Measurements from ENCODE around the gene ZNF385A.

DNA sequence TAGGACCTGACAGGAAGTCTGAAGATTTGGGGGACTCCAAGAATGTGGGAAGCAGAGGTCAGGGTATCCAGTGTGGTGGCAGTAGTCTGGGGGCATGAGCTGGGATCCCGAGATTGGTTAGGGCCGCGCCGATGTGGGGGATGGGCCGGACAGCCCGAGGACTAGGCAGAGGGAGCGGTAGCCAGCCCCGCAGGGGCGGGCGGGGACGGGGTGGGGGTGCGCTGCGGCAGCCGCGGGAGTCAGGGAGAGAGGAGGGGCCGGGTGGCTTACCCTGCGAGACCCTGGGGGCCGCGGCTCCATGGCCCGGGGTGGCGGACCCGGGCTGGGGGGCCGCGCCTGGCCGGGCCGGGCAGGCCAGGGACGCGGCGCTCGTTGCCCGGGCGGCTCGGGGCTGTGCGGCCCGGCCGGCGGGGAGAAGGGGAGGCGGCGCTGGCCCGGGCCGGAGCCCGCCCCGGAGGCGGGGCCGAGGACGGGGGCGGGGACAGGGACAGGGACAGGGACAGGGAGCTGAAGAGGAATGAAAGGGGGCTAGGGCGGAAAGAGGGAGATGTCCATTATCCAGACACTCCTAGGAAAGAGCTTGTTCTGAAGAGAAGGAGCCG lies 5.6 kb downstream of the ZNF385A start:
- TF ChIP-seq RFX5 (IDR thresholded peaks at IDR 0.05; ENCODE audit: low read depth, low read length): no peak
- TF ChIP-seq, protein P1, sequence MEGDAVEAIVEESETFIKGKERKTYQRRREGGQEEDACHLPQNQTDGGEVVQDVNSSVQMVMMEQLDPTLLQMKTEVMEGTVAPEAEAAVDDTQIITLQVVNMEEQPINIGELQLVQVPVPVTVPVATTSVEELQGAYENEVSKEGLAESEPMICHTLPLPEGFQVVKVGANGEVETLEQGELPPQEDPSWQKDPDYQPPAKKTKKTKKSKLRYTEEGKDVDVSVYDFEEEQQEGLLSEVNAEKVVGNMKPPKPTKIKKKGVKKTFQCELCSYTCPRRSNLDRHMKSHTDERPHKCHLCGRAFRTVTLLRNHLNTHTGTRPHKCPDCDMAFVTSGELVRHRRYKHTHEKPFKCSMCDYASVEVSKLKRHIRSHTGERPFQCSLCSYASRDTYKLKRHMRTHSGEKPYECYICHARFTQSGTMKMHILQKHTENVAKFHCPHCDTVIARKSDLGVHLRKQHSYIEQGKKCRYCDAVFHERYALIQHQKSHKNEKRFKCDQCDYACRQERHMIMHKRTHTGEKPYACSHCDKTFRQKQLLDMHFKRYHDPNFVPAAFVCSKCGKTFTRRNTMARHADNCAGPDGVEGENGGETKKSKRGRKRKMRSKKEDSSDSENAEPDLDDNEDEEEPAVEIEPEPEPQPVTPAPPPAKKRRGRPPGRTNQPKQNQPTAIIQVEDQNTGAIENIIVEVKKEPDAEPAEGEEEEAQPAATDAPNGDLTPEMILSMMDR (conservative IDR thresholded peaks at IDR 0.05; ENCODE audit: low read depth, low read length): no peak
- TF ChIP-seq POLR2A (IDR thresholded peaks at IDR 0.05; ENCODE audit: low read depth, low read length): no peak
- TF ChIP-seq SMC3 (IDR thresholded peaks at IDR 0.05; ENCODE audit: low read depth, low read length): no peak
- TF ChIP-seq RAD21 (IDR thresholded peaks at IDR 0.05; ENCODE audit: low read length): no peak
- TF ChIP-seq, protein P2, sequence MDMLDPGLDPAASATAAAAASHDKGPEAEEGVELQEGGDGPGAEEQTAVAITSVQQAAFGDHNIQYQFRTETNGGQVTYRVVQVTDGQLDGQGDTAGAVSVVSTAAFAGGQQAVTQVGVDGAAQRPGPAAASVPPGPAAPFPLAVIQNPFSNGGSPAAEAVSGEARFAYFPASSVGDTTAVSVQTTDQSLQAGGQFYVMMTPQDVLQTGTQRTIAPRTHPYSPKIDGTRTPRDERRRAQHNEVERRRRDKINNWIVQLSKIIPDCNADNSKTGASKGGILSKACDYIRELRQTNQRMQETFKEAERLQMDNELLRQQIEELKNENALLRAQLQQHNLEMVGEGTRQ (IDR thresholded peaks at IDR 0.05; ENCODE audit: low read depth, low read length): no peak
- TF ChIP-seq RCOR1 (IDR thresholded peaks at IDR 0.05; ENCODE audit: insufficient replicate concordance, low read length): no peak
- TF ChIP-seq CEBPB (IDR thresholded peaks at IDR 0.05; ENCODE audit: low read depth, low read length): no peak
- TF ChIP-seq MXI1 (IDR thresholded peaks at IDR 0.05; ENCODE audit: borderline replicate concordance, low read depth, low read length): no peak
- TF ChIP-seq, protein P3, sequence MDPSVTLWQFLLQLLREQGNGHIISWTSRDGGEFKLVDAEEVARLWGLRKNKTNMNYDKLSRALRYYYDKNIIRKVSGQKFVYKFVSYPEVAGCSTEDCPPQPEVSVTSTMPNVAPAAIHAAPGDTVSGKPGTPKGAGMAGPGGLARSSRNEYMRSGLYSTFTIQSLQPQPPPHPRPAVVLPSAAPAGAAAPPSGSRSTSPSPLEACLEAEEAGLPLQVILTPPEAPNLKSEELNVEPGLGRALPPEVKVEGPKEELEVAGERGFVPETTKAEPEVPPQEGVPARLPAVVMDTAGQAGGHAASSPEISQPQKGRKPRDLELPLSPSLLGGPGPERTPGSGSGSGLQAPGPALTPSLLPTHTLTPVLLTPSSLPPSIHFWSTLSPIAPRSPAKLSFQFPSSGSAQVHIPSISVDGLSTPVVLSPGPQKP (IDR thresholded peaks at IDR 0.05; ENCODE audit: borderline replicate concordance, low read depth, low read length): no peak
- TF ChIP-seq NFE2L2 (IDR thresholded peaks at IDR 0.05; ENCODE audit: low read depth, low read length): no peak
- no peak for TF ChIP-seq BHLHE40 (IDR thresholded peaks at IDR 0.05; ENCODE audit: low read depth, low read length)
- TF ChIP-seq MAFK (IDR thresholded peaks at IDR 0.05; ENCODE audit: low read depth, low read length): no peak
